GM13977 (cell line): ENCODE data around the gene BMERB1.

ENCODE experiments used
- DNase-seq: peaks from one replicate; pipeline ENCODE4 v3.0.0; 2012; ENCODE audit warnings: low spot score
- CTCF ChIP-seq: IDR thresholded peaks from 2 replicates; pipeline ENCODE4 v1.5.1; 2012; ENCODE audit warnings: mild to moderate bottlenecking, control low read depth; ENCODE audit not compliant: insufficient read depth; ENCODE audit errors: extremely low read depth, missing control alignments
- in situ Hi-C: fragments of 300-500 bp; cut with MboI; formaldehyde crosslinking; loops from one replicate; pipeline ENCODE4 v1.12.0; 2022; ENCODE audit warnings: low sequenced_read_pairs, low pct_unique_long_range_greater_than_20kb, mixed read lengths, inconsistent platforms; ENCODE audit not compliant: unreplicated experiment

BMERB1 gene

GRCh38 chr16:15578824-15579223 is 144.4 kb downstream of the BMERB1 start:
- no peak for DNase-seq
- in situ Hi-C loops = no loop called here
- TF ChIP-seq CTCF = no peak

- no peak for TF ChIP-seq CTCF
Measured at GRCh38 chr16:15581127-15581815, 146.9 kb downstream of the BMERB1 start.

GRCh38 chr16:15583526-15583925 is 149.1 kb downstream of the BMERB1 start:
- DNase-seq = no peak
- no peak for TF ChIP-seq CTCF
- in situ Hi-C loops = no loop called here

More at GRCh38 chr16:15581127-15581815, 146.9 kb downstream of the BMERB1 start:
- in situ Hi-C loops = no loop called here
- no peak for DNase-seq

GRCh38 chr16:15585956-15586355 is 151.6 kb downstream of the BMERB1 start:
- DNase-seq = no peak
- TF ChIP-seq CTCF = no peak
- in situ Hi-C loops = no loop called here

DNA sequence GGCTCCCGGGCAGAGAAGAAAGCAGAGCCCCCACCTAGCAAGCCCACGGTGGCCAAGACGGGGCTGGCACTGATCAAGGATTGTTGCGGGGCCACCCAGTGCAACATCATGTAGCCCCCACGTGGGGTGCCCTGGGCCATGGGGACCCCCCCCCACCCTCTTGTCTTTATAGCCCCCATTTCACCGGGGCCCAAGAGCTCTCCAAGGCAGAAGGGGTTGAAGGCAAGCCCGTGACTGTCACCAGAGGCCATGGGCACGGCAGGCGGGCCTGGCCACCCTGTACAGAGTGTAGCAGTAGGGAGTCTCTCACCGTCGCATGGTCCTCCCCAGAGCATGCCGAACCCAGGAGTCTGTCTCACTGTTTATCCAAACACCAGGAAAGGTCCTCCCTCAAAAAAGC is 152.3 kb downstream of the BMERB1 start:
- no peak for TF ChIP-seq CTCF
- no peak for DNase-seq
- in situ Hi-C loops = no loop called here

GRCh38 chr16:15587152-15587825 is 152.9 kb downstream of the BMERB1 start:
- no peak for TF ChIP-seq CTCF
- DNase-seq = no peak
- in situ Hi-C loops = no loop called here
